NCI-H2171 treated with DMSO at 0.1 percent for 48 hours (cell line): Measurements from ENCODE around the gene HSPA4.

Source experiments
- DNase-seq: peaks from one replicate; lab custom pipeline; 2025; lab: John Stamatoyannopoulos, UW

HSPA4 gene

DNA sequence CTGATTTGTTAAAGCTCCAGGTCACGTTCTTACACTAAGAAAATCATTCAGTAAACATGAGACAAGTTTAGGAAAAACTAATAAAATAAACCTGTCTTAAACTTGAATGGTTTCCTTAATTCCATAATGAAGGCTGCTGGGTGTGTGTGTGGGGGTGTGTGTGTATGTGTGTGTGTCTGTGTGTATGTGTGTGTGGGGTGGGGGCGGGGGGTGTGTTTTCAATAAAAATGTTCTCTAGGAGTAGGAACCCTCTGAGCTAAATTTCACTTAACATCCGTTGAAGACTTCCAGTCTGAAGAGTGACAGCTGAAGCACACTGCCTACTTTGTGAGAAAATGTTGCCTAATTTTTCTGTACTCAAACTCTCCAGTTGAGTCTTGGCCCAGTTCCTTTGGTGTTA lies 54.5 kb downstream of the HSPA4 start:
- no peak for DNase-seq

DNA sequence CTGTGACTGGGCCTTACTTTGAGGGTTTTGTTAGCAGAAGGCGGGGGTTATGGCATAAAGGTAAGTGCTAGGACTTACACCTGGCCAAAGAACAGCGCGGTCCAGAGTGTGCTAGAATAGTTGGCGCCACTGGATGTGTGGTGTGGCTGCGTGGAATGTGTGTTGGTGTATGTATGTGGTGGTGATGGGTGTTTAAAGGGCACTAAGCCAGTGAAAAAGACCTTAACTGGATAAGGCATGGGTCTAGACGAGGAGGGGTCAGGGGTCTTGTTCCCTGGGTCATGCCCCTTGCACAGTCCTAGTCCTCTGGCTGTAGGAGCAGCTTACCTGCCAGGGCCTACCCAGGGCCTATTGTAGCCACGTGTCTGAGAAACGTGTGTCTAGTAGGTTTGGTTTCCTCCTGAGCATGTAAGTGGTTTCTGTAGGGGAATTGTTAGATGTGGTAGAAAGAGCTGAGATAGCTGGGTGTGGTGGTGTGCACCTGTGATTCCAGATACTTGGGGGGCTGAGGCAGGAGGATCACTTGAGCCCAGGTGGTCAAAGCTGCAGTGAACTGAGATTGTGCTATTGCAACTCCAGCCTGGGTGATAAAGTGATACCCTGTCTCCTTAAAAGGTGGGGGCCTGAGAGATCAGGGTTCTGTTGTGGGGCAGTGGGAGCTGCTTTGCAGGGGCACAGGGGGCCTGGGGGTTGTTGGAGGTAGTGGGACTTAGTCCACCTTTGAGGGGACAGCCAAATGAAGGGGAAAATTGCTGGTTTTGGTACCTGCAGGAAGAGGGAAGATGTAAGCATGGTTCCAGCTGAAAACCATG lies 55.2 kb downstream of the HSPA4 start:
- DNase-seq: no peak

DNA sequence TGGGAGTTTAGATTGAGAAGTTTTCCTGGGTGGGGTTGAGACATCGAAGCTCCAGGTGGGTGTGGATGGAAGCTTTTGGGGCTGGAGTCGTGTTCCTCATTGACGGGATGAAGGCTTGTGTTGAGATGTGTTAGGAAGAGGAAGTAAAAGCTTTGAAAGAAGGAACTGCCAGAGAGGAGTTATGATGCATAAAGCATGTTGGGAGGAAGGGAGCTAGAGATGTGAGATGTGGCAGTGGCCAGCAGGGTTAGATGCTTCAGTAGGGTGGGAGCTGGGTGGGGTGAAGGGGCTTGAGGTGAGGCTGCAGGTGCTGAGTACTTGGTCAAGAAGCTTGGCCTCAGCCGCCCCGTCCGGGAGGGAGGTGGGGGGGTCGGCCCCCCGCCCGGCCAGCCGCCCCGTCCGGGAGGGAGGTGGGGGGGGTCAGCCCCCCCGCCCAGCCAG lies 56.7 kb downstream of the HSPA4 start:
- no peak for DNase-seq

GRCh38 chr5:133109655-133110483 lies 58.1 kb downstream of the HSPA4 start:
- no peak for DNase-seq

- DNase-seq: no peak
Observed at GRCh38 chr5:133110709-133111108, 58.9 kb downstream of the HSPA4 start.

DNA sequence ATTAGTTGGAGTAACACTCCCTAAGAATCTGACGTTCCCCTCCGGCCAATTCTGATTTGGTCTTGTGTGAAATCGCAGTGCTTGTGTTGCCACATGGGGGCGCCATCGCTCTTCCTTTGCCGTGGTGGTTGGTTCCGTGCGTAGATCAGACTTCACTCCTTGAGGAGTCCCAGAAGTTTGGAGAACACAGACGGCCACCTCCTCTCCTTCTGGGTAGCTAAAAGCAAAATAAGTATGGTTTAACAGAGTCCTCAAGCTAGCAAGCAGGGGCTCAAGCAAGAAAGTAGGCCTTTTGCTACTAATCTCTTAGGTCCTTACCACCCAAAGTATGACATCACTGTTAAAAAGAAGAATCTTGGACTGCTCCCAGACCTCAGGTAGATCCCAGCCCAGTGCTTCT lies 59.5 kb downstream of the HSPA4 start:
- peak; percentile 59 for DNase-seq

DNA sequence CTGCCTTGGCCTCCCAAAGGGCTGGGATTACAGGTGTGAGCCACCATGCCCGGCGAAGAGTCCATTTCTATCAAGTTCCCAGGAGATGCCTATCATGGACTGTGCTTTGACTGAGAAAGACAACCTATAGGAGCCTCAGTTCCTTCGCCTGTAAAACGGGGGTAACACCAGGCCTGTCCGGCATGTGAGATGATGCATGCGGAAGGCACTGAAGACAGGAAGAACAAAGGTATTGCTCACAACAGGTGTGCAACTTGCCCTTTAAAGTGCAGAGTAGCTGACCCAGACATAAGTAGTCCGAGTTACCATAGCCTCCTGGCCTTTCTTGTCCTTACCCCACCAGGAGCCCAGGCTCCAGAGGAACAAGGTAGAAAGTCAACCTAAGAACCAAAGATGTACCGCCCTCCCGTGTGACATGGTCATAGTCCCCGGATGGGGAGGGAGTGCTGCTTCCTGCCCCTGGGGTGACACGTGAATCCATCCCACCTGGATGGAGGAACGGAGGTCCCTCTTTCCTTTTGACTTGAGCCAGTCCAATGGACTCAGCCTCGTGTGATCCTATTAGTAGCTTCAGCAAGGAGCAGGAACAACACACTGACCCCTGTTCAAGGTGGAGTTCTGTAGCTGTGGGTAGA lies 60.3 kb downstream of the HSPA4 start:
- DNase-seq: no peak

GRCh38 chr5:133113331-133114061 lies 61.7 kb downstream of the HSPA4 start:
- no peak for DNase-seq

DNA sequence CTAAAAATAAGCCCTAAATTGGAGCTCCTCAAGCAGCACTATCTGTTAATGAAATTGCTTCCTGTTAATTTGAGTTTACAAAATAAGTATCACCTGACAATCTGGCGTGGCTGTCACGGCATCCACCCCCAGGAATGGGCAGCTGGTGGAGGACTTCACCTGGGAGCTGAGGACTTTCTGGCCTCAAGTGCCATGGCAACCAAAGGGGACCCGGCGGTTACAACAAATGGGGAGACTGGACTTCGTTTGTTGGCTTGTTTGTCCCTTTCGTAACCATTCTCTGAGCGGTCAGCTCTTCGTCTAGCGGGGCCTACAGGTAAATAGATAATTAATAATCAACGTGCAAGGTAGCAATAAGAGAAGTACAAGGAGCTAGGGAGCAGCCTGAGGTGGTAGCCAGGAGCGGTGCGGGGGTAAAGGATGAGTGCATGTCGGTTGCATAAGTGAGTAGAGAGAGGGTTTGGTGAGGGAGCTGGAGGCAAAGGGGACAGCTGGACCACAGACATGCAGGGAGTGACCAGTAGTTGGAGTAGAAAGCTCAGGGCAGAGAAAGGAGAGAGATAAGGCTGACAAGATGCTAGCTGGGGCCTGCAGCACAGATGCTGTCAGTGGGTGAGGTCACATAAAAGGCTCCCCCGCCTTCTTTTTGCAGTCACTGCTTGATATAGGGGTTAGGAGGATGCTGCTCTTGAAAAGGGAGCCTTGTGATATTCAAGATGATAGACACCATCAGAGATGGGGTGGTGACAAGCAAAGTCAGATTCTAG lies 62.5 kb downstream of the HSPA4 start:
- DNase-seq: no peak

DNA sequence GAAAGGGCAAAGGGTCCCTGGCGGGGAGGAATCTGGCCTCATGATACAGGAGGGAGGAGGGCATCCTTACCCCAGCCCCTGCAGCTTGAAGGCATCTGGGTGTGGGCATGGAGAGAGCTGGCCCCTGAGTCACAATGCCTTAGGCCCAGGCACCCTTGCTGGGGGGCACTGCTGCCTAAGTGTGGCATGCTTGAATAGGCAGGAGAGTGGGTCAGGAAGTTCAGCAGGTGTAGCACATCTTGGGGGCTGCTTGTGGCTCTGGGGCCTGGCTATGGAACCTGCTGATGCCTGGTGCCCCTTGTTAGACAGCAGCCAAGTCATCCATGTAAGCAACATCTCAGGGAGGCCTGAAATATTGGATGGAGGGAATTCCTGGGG lies 63.1 kb downstream of the HSPA4 start:
- no peak for DNase-seq

- no peak for DNase-seq
Observed at GRCh38 chr5:133116601-133117000, 64.8 kb downstream of the HSPA4 start.

GRCh38 chr5:133117166-133117911 lies 65.5 kb downstream of the HSPA4 start:
- DNase-seq: no peak

- no peak for DNase-seq
Observed at GRCh38 chr5:133117912-133118445, 66.2 kb downstream of the HSPA4 start.

- DNase-seq: no peak
Observed at GRCh38 chr5:133118741-133119140, 66.9 kb downstream of the HSPA4 start.

GRCh38 chr5:133119233-133119711 lies 67.5 kb downstream of the HSPA4 start:
- DNase-seq: peak; percentile 63

- DNase-seq: no peak
Observed at GRCh38 chr5:133120156-133120750, 68.4 kb downstream of the HSPA4 start.

GRCh38 chr5:133121080-133121479 lies 69.3 kb downstream of the HSPA4 start:
- DNase-seq: no peak

DNA sequence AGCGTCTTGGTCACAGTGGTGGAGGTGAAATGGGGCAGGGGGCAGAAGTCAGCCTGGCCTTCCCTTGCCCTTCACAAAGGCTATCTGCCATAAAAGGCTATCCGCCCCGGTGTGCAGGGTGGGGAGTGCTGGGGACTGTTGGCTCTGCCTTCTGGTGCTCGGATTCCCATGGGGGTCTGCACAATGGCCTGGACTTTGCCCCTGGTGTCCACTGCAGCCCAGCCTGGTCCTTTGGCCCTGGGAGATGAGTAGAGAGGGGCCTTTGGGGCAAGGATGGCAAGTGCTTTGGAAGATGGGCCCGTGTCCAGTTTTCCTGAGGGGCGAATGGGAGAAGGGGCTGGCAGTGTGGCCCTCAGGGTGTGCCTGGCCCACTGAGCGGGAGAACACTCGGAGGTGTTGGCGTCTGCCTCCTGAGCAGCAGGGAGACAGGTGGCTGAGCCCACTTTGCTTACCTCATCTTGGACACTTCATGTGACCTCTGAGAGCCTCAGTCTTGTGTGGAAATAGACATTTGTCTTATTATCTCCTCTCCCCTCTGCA lies 69.9 kb downstream of the HSPA4 start:
- no peak for DNase-seq

- DNase-seq: no peak
Observed at GRCh38 chr5:133122711-133123110, 70.9 kb downstream of the HSPA4 start.
